Neutrophil (primary cell): ENCODE measurements around the gene BDH1.
A peak's percentile ranks its signal among the peaks of the same experiment; 100 is the strongest.

Source experiments
- H3K27ac ChIP-seq: fragments of 200-600 bp; sonication (generic); 2 replicates; pipeline ENCODE4 v1.5.1; 2016; ENCODE audit warnings: mild to moderate bottlenecking, moderate library complexity
- H3K27me3 ChIP-seq: fragments of 200-600 bp; sonication (generic); 2 replicates; pipeline ENCODE4 v1.6.0; 2016; ENCODE audit warnings: mild to moderate bottlenecking
- H3K36me3 ChIP-seq: fragments of 200-600 bp; sonication (generic); 2 replicates; pipeline ENCODE4 v1.5.1; 2017
- H3K4me1 ChIP-seq, 2 experiments: fragments of 200-600 bp in 1 of 2; sonication (generic) in 1 of 2; 1 replicate in 1 of 2; 2 replicates in 1 of 2; pipeline versions ENCODE4 v1.5.1 to v1.6.1; 2013 to 2016; ENCODE audit warnings: low read depth in 1 of 2, low read length in 1 of 2, mild to moderate bottlenecking in 1 of 2, moderate library complexity in 1 of 2; ENCODE audit not compliant: control insufficient read depth in 1 of 2, insufficient read depth in 1 of 2
- H3K4me3 ChIP-seq, 2 experiments: fragments of 200-600 bp in 1 of 2; sonication (generic) in 1 of 2; 1 replicate in 1 of 2; 2 replicates in 1 of 2; pipeline ENCODE4 v1.5.1; 2013 to 2016; ENCODE audit warnings: low read depth in 1 of 2, low read length in 1 of 2, mild to moderate bottlenecking in 1 of 2, moderate library complexity in 1 of 2
- H3K9me3 ChIP-seq: fragments of 200-600 bp; sonication (generic); 2 replicates; pipeline ENCODE4 v1.5.1; 2016
- TF ChIP-seq, protein P1 (sequence below): fragments of 200-600 bp; sonication (generic); IDR thresholded peaks from 2 replicates; pipeline ENCODE4 v1.5.1; 2016; ENCODE audit warnings: antibody characterized with exemption

BDH1 gene

DNA sequence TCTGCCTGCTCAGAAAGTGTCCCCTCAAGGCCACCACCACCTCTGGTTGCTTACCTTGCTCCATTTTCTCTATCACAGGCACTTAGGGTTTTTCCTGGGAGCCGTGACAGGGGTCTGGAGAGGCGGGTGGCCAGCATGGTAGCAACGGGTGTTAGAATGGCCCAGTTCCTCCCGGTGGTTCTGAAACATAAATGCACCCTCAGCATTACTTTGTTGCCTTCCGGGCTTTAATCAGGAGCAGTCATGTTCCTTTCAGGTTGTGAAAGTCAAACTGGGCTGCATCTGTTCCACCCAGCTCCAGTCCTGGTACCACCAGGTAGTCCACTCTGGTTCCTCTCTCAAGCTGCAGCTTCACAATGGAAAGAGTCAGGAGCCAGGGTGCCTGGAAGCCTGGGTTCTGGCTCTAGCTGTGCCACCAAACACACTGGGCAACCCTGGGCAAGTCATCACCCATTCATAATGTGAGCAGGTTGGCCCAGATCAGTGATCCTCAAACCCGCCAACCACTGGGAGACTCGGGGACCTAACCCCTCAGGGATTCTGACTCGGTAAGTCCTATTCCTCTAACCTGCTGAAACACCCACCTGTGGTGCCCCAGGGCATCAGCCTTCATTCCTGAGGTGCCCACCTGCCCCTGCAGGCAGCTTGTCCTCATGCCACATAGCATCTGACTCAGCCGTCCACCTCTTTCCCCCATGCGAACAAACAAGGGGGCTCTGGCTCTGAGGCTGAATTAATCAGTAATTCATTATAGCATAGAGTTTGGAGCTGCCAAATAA is 9.3 kb downstream of the BDH1 start:
- peaks cover 45 to 50% of the 10 kb centered on the region in 2 experiments for H3K4me1 ChIP-seq
- TF ChIP-seq, protein P1, sequence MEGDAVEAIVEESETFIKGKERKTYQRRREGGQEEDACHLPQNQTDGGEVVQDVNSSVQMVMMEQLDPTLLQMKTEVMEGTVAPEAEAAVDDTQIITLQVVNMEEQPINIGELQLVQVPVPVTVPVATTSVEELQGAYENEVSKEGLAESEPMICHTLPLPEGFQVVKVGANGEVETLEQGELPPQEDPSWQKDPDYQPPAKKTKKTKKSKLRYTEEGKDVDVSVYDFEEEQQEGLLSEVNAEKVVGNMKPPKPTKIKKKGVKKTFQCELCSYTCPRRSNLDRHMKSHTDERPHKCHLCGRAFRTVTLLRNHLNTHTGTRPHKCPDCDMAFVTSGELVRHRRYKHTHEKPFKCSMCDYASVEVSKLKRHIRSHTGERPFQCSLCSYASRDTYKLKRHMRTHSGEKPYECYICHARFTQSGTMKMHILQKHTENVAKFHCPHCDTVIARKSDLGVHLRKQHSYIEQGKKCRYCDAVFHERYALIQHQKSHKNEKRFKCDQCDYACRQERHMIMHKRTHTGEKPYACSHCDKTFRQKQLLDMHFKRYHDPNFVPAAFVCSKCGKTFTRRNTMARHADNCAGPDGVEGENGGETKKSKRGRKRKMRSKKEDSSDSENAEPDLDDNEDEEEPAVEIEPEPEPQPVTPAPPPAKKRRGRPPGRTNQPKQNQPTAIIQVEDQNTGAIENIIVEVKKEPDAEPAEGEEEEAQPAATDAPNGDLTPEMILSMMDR, result no peak
- peak overlapping the region; percentile 68 for H3K27ac ChIP-seq
- H3K9me3 ChIP-seq, result no peaks in the 10 kb centered on the region
- no peak overlapping the region for H3K4me3 ChIP-seq
- H3K27me3 ChIP-seq, result no peaks in the 10 kb centered on the region
- H3K36me3 ChIP-seq, result peaks cover 5% of the 10 kb centered on the region

DNA sequence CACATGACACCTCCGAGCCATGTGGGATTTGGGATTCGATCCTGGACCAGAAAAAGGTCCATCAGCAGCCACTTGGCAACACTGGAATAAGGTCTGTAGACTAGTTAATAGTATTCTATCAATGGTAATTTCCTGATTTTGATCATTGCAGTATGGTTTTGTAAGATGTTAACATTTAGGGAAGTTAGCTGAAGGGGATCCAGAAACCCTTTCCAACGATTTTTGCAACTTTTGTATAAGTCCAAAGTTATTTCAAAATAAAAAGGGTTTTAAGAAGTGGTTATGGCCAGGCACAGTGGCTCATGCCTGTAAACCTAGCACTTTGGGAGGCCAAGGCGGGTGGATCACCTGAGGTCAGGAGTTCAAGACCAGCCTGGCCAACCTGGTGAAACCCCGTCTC is 10.2 kb downstream of the BDH1 start:
- peaks cover 5% of the 10 kb centered on the region for H3K36me3 ChIP-seq
- peaks cover 55 to 56% of the 10 kb centered on the region in 2 experiments for H3K4me1 ChIP-seq
- no peaks in the 10 kb centered on the region for H3K9me3 ChIP-seq
- TF ChIP-seq, protein P1, result no peak
- H3K4me3 ChIP-seq, result peak overlapping the region in 1 of 2 experiments; percentile 9
- peak overlapping the region; percentile 68 for H3K27ac ChIP-seq
- H3K27me3 ChIP-seq, result no peaks in the 10 kb centered on the region

DNA sequence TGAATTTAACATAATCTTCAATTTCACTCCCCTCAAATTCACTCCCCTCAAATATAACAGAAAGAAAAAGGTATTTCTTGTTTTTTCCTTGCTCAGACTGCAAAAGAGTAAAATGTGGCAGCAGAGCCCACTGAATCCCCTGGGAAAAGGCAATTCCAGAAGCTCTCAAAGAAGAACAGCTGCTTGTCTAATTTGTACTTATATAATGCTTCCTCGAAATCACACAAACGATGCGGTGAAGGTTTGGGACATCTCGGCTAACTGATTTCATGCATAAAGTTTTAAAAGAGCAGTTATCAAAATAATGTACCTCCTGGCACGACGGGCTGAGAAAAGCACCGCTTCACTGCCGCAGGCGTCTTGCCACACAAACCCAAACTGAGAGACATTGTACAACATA is 10.7 kb downstream of the BDH1 start:
- Histone ChIP-seq H3K27ac (peak overlapping the region; percentile 68), H3K36me3 (no peaks in the 10 kb centered on the region), H3K4me3 (peak overlapping the region in 1 of 2 experiments; percentile 9), H3K9me3 (no peaks in the 10 kb centered on the region), H3K4me1 (peaks cover 57% of the 10 kb centered on the region in 2 experiments), H3K27me3 (no peaks in the 10 kb centered on the region)
- TF ChIP-seq, protein P1, result no peak

DNA sequence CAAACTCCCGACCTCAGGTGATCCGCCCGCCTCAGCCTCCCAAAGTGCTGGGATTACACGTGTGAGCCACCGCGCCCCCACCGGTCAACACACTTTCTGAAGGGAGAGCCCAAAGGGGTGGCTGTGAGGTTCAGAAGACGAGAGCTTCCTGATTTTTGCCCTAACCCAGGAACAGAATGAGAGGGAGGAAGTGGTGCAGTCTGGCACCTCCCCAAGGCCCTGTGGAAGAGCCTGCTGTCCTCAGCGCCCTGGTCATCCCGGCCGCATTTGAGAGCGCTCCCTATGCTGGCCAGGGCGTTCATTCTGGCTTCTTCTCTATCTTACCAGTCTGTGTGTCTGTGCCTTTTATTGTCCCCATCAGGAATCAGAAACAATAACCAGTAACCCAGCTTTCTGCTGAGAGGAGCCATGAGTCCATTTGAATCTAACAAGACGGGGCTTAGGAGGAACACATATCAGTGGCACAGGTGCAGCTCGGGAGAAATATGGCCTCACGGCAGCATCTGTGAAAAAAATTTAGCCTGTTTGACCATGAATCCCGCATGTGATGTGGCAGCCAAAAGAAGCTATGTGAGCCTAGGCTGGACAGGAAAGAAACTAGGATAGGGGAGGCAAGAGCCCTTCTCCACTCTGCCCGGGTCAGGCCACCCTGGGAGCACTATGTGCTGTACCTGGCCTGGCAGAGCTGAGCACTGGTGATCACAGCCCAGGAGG is 12.9 kb downstream of the BDH1 start:
- no peaks in the 10 kb centered on the region for H3K36me3 ChIP-seq
- peaks cover 57 to 67% of the 10 kb centered on the region in 2 experiments for H3K4me1 ChIP-seq
- H3K9me3 ChIP-seq, result no peaks in the 10 kb centered on the region
- TF ChIP-seq, protein P1, result no peak
- H3K27ac ChIP-seq, result peak overlapping the region; percentile 65
- H3K27me3 ChIP-seq, result no peaks in the 10 kb centered on the region
- H3K4me3 ChIP-seq, result no peak overlapping the region

DNA sequence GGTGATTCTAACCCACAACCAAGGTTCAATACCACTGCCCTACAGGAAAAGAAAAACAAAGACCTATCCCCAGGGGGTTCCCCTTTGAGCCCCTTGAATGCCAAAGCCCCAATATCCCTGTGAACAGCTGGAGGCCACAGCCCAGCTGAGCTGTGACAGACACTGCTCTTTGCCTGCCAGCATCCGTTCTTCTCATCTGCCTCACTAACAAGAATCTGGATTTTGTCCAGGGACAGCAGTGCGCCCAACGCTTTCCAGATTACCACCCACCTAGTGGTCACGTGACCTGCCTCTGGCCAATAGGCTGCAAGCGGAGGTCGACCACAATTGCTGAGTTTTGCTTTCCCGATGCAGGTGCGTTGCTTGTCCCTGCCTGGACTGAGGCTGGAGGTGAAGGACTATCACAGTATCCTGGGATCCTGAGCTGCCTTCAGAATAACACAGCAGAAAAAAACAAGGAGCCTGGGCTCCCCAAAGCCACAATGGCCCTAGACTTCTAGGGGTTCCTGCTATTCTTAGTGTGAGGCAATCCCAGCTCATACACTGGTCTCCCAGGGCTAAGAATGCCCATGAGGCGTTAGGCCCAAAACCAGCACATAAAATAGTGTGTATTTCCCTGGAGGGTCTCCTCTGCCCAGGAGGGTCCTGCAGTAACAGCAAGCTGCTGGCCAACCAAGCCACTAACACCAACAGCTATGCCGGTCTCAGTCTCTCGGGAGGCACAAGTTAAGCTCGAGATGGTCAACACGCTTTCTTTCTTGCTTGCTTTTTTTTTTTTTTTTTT is 13.8 kb downstream of the BDH1 start:
- no peaks in the 10 kb centered on the region for H3K9me3 ChIP-seq
- peaks cover 54 to 60% of the 10 kb centered on the region in 2 experiments for H3K4me1 ChIP-seq
- peak overlapping the region; percentile 65 for H3K27ac ChIP-seq
- H3K4me3 ChIP-seq, result no peak overlapping the region
- no peaks in the 10 kb centered on the region for H3K27me3 ChIP-seq
- TF ChIP-seq, protein P1, result no peak
- no peaks in the 10 kb centered on the region for H3K36me3 ChIP-seq
